Osteocyte (in vitro differentiated cells): ENCODE measurements around the gene FAM114A1. TPM values are rescaled to one million over a fixed set of nuclear protein-coding genes. Genes with fewer than 3 reads are reported as not detected.

Experiments
- DNase-seq: peaks from one replicate; pipeline ENCODE4 v3.0.0; 2021; ENCODE audit warnings: mixed read lengths; ENCODE audit not compliant: unreplicated experiment; ENCODE audit errors: extremely low spot score
- H3K27ac Mint-ChIP-seq: one replicate; pipeline ENCODE4 v1.8.0; 2021; ENCODE audit warnings: mild to moderate bottlenecking, mixed read lengths; ENCODE audit not compliant: unreplicated experiment
- H3K27me3 Mint-ChIP-seq: one replicate; pipeline ENCODE4 v1.8.0; 2021; ENCODE audit warnings: mixed read lengths; ENCODE audit not compliant: unreplicated experiment
- H3K36me3 Mint-ChIP-seq: one replicate; pipeline ENCODE4 v1.8.0; 2021; ENCODE audit warnings: mixed read lengths; ENCODE audit not compliant: unreplicated experiment
- H3K4me1 Mint-ChIP-seq: one replicate; pipeline ENCODE4 v1.8.0; 2021; ENCODE audit warnings: mixed read lengths; ENCODE audit not compliant: unreplicated experiment
- H3K4me3 Mint-ChIP-seq: one replicate; pipeline ENCODE4 v1.8.0; 2021; ENCODE audit warnings: mild to moderate bottlenecking, moderate library complexity, mixed read lengths; ENCODE audit not compliant: unreplicated experiment
- H3K9me3 Mint-ChIP-seq: one replicate; pipeline ENCODE4 v1.8.0; 2021; ENCODE audit warnings: mixed read lengths; ENCODE audit not compliant: unreplicated experiment
- total RNA-seq: library from RNA; stranded (reverse); gene quantifications from 2 replicates; pipeline ENCODE4 v1.2.1, GENCODE V29; 2021
- TF ChIP-seq, protein P1 (sequence below): fragments of 200-600 bp; sonication (generic); IDR thresholded peaks from 2 replicates; pipeline ENCODE4 v1.5.0; 2021; ENCODE audit warnings: antibody characterized with exemption, mild to moderate bottlenecking, moderate library complexity

Gene FAM114A1
- total RNA-seq, 1 donor from 2014 or later: 139 TPM

DNA sequence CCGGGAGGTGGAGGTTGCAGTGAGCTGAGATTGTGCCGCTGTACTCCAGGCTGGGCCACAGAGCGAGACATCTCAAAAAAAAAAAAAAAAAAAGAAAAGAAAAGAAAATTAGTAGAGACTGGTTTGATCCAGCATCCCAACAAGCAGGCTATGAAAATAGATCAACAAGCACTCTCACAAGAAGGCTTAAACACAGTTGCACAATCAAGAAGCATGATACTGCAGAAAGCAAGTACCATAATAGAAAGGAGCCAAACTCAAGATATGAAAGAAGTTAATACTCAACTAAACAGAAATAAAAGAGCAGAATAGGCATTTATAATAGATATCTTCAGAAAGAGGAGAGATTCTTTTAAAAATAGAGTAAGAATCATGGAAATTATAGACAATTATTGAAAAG, 21.6 kb upstream of the FAM114A1 start:
- Mint-ChIP-seq H3K27ac (no peak overlapping the region), H3K4me1 (no peaks in the 10 kb centered on the region), H3K9me3 (peaks cover 22% of the 10 kb centered on the region), H3K4me3 (no peak overlapping the region), H3K36me3 (peaks cover 9% of the 10 kb centered on the region), H3K27me3 (no peaks in the 10 kb centered on the region)
- TF ChIP-seq, protein P1, sequence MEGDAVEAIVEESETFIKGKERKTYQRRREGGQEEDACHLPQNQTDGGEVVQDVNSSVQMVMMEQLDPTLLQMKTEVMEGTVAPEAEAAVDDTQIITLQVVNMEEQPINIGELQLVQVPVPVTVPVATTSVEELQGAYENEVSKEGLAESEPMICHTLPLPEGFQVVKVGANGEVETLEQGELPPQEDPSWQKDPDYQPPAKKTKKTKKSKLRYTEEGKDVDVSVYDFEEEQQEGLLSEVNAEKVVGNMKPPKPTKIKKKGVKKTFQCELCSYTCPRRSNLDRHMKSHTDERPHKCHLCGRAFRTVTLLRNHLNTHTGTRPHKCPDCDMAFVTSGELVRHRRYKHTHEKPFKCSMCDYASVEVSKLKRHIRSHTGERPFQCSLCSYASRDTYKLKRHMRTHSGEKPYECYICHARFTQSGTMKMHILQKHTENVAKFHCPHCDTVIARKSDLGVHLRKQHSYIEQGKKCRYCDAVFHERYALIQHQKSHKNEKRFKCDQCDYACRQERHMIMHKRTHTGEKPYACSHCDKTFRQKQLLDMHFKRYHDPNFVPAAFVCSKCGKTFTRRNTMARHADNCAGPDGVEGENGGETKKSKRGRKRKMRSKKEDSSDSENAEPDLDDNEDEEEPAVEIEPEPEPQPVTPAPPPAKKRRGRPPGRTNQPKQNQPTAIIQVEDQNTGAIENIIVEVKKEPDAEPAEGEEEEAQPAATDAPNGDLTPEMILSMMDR: no peak
- DNase-seq: no peak

- no peaks in the 10 kb centered on the region for H3K27me3 Mint-ChIP-seq
- TF ChIP-seq, protein P1: no peak
- H3K9me3 Mint-ChIP-seq: peaks cover 2% of the 10 kb centered on the region
- H3K4me1 Mint-ChIP-seq: peaks cover 36% of the 10 kb centered on the region
- no peak overlapping the region for H3K4me3 Mint-ChIP-seq
- no peak overlapping the region for H3K27ac Mint-ChIP-seq
- no peaks in the 10 kb centered on the region for H3K36me3 Mint-ChIP-seq
- no peak for DNase-seq
Observed at GRCh38 chr4:38855466-38855865, 12.1 kb upstream of the FAM114A1 start.

GRCh38 chr4:38856046-38856445, 11.6 kb upstream of the FAM114A1 start:
- DNase-seq: no peak
- H3K36me3 Mint-ChIP-seq: no peaks in the 10 kb centered on the region
- no peaks in the 10 kb centered on the region for H3K27me3 Mint-ChIP-seq
- peak overlapping the region; percentile 60 for H3K4me3 Mint-ChIP-seq
- peaks cover 36% of the 10 kb centered on the region for H3K4me1 Mint-ChIP-seq
- H3K9me3 Mint-ChIP-seq: no peaks in the 10 kb centered on the region
- TF ChIP-seq, protein P1: no peak
- peak overlapping the region; percentile 33 for H3K27ac Mint-ChIP-seq

- Mint-ChIP-seq H3K4me3 (peak within 1 kb of the TSS; percentile 60), H3K36me3 (no peaks in the 10 kb centered on the region), H3K4me1 (peaks cover 36% of the 10 kb centered on the region), H3K27me3 (no peaks in the 10 kb centered on the region), H3K27ac (peak within 1 kb of the TSS; percentile 90), H3K9me3 (no peaks in the 10 kb centered on the region)
- DNase-seq: no peak
- TF ChIP-seq, protein P1: peak; percentile 87
Observed at GRCh38 chr4:38856524-38857337, 10.9 kb upstream of the FAM114A1 start, which contains the start of gene TLR6. Gene TLR6, minus strand, starts transcription at chr4:38856817. Its CDS starts 27,344 bp downstream, at chr4:38829473.

- Mint-ChIP-seq H3K4me1 (peaks cover 36% of the 10 kb centered on the region), H3K27me3 (no peaks in the 10 kb centered on the region), H3K9me3 (no peaks in the 10 kb centered on the region), H3K4me3 (peak overlapping the region; percentile 58), H3K36me3 (no peaks in the 10 kb centered on the region), H3K27ac (peak overlapping the region; percentile 90)
- no peak for DNase-seq
- TF ChIP-seq, protein P1: no peak
Observed at GRCh38 chr4:38857354-38858096, 10.1 kb upstream of the FAM114A1 start.
